H9 (cell line): ENCODE data around the gene WARS2. TPM values are rescaled to one million over a fixed set of nuclear protein-coding genes. Genes with fewer than 3 reads are reported as not detected.

Source experiments
- DNase-seq: peaks from one replicate; pipeline ENCODE4 v3.0.0-alpha.2; 2017
- H2AFZ ChIP-seq: one replicate; pipeline ENCODE4 v1.6.1; 2013; ENCODE audit warnings: mild to moderate bottlenecking, low read length, control low read depth, moderate library complexity
- H2AK5ac ChIP-seq: 2 replicates; pipeline ENCODE4 v1.6.1; 2013; ENCODE audit warnings: low read length, control low read depth, mixed read lengths; ENCODE audit not compliant: insufficient read length
- H2BK120ac ChIP-seq: one replicate; pipeline ENCODE4 v1.6.1; 2013; ENCODE audit warnings: low read depth, mild to moderate bottlenecking, low read length, control low read depth, inconsistent platforms; ENCODE audit not compliant: poor library complexity, severe bottlenecking
- H2BK12ac ChIP-seq: 2 replicates; pipeline ENCODE4 v1.6.1; 2013; ENCODE audit warnings: low read length, control low read depth, mixed read lengths, low read depth; ENCODE audit not compliant: insufficient read length
- H2BK15ac ChIP-seq: 2 replicates; pipeline ENCODE4 v1.6.1; 2013; ENCODE audit warnings: low read depth, low read length, control low read depth
- H2BK20ac ChIP-seq: one replicate; pipeline ENCODE4 v1.6.1; 2013; ENCODE audit warnings: low read depth, mild to moderate bottlenecking, low read length, control low read depth, inconsistent platforms; ENCODE audit not compliant: poor library complexity, severe bottlenecking
- H2BK5ac ChIP-seq: 2 replicates; pipeline ENCODE4 v1.6.1; 2013; ENCODE audit warnings: low read length, control low read depth, mixed read lengths; ENCODE audit not compliant: insufficient read length
- H3K14ac ChIP-seq: 2 replicates; pipeline ENCODE4 v1.6.1; 2013; ENCODE audit warnings: low read length, control low read depth; ENCODE audit not compliant: insufficient read depth
- H3K18ac ChIP-seq: 2 replicates; pipeline ENCODE4 v1.6.1; 2013; ENCODE audit warnings: low read depth, mild to moderate bottlenecking, mixed read lengths, low read length, control low read depth; ENCODE audit not compliant: insufficient read length
- H3K23ac ChIP-seq: 2 replicates; pipeline ENCODE4 v1.6.1; 2013; ENCODE audit warnings: low read length, control low read depth, mixed read lengths, low read depth; ENCODE audit not compliant: insufficient read length
- H3K23me2 ChIP-seq: 2 replicates; pipeline ENCODE4 v1.6.1; 2013; ENCODE audit warnings: low read depth, mild to moderate bottlenecking, mixed read lengths, low read length, control low read depth; ENCODE audit not compliant: insufficient read length, poor library complexity, severe bottlenecking
- H3K27ac ChIP-seq: 2 replicates; pipeline ENCODE4 v1.5.1; 2013; ENCODE audit warnings: low read length, control low read depth, mixed read lengths, low read depth; ENCODE audit not compliant: insufficient read length
- H3K27me3 ChIP-seq: 2 replicates; pipeline ENCODE4 v1.6.1; 2013; ENCODE audit warnings: low read length, control low read depth, inconsistent platforms; ENCODE audit not compliant: insufficient read depth
- H3K4ac ChIP-seq: 2 replicates; pipeline ENCODE4 v1.6.1; 2013; ENCODE audit warnings: low read depth, mild to moderate bottlenecking, control low read depth, inconsistent platforms, low read length, moderate library complexity
- H3K4me1 ChIP-seq: 2 replicates; pipeline ENCODE4 v1.6.1; 2013; ENCODE audit warnings: low read length, control low read depth, inconsistent platforms; ENCODE audit not compliant: insufficient read depth
- H3K4me2 ChIP-seq: 2 replicates; pipeline ENCODE4 v1.6.1; 2013; ENCODE audit warnings: low read length, control low read depth, mixed read lengths; ENCODE audit not compliant: insufficient read length, insufficient read depth
- H3K56ac ChIP-seq: 2 replicates; pipeline ENCODE4 v1.6.1; 2013; ENCODE audit warnings: low read depth, mild to moderate bottlenecking, mixed read lengths, low read length, control low read depth; ENCODE audit not compliant: insufficient read length
- H3K79me1 ChIP-seq: 2 replicates; pipeline ENCODE4 v1.6.1; 2013; ENCODE audit warnings: low read depth, mild to moderate bottlenecking, moderate library complexity, low read length, control low read depth, inconsistent platforms; ENCODE audit not compliant: insufficient read depth, poor library complexity, severe bottlenecking
- H3K79me2 ChIP-seq: 2 replicates; pipeline ENCODE4 v1.6.1; 2013; ENCODE audit warnings: low read length, control low read depth, inconsistent platforms; ENCODE audit not compliant: insufficient read depth
- H3K9ac ChIP-seq: 2 replicates; pipeline ENCODE4 v1.6.1; 2013; ENCODE audit warnings: low read length, control low read depth, mixed read lengths; ENCODE audit not compliant: insufficient read length; ENCODE audit errors: extremely low read depth
- H3K9me3 ChIP-seq: one replicate; pipeline ENCODE4 v1.6.1; 2013; ENCODE audit warnings: low read depth, low read length, inconsistent platforms; ENCODE audit not compliant: control insufficient read depth
- H3T11ph ChIP-seq: one replicate; pipeline ENCODE4 v1.6.1; 2013; ENCODE audit warnings: mild to moderate bottlenecking, low read length, control low read depth, inconsistent platforms
- H4K20me1 ChIP-seq: one replicate; pipeline ENCODE4 v1.6.1; 2013; ENCODE audit not compliant: control insufficient read depth, insufficient read length, insufficient read depth
- H4K5ac ChIP-seq: 2 replicates; pipeline ENCODE4 v1.6.1; 2013; ENCODE audit warnings: low read depth, mild to moderate bottlenecking, mixed read lengths, low read length, control low read depth; ENCODE audit not compliant: insufficient read length
- H4K8ac ChIP-seq: replicated peaks from 2 replicates; pipeline ENCODE4 v1.6.1; 2013; ENCODE audit warnings: low read length, control low read depth, mixed read lengths, low read depth; ENCODE audit not compliant: insufficient read length
- H4K91ac ChIP-seq: 2 replicates; pipeline ENCODE4 v1.6.1; 2013; ENCODE audit warnings: low read depth, mild to moderate bottlenecking, moderate library complexity, mixed read lengths, low read length, control low read depth; ENCODE audit not compliant: insufficient read length
- H3K27ac Mint-ChIP-seq, 3 experiments: 2 replicates in 2 of 3; 3 replicates in 1 of 3; pipeline ENCODE4 v1.8.0; 2020 to 2021; ENCODE audit warnings: mixed read lengths in 3 of 3, mild to moderate bottlenecking in 1 of 3, moderate library complexity in 1 of 3
- H3K27me3 Mint-ChIP-seq: 2 replicates; pipeline ENCODE4 v1.8.0; 2021; ENCODE audit warnings: low read depth, mild to moderate bottlenecking, moderate library complexity, mixed read lengths
- H3K36me3 Mint-ChIP-seq, 3 experiments: 2 replicates in 2 of 3; 3 replicates in 1 of 3; pipeline ENCODE4 v1.8.0; 2020 to 2021; ENCODE audit warnings: low read depth in 3 of 3, mixed read lengths in 3 of 3; ENCODE audit not compliant: insufficient read depth in 1 of 3
- H3K4me1 Mint-ChIP-seq, 2 experiments: 2 replicates each; pipeline ENCODE4 v1.8.0; 2020; ENCODE audit warnings: mixed read lengths in 2 of 2
- H3K4me3 Mint-ChIP-seq, 2 experiments: 2 replicates in 1 of 2; 3 replicates in 1 of 2; pipeline ENCODE4 v1.8.0; 2020 to 2021; ENCODE audit warnings: mild to moderate bottlenecking in 2 of 2, mixed read lengths in 2 of 2, moderate library complexity in 1 of 2
- H3K9me3 Mint-ChIP-seq, 2 experiments: 2 replicates in 1 of 2; 3 replicates in 1 of 2; pipeline ENCODE4 v1.8.0; 2020; ENCODE audit warnings: mild to moderate bottlenecking in 2 of 2, mixed read lengths in 2 of 2, moderate library complexity in 1 of 2
- WGBS: extraction: QIAGEN DNeasy Blood & Tissue Kit; methylation state at CpG from one replicate; pipeline ENCODE4 v1.1.7; 2013; ENCODE audit warnings: missing lambda C conversion rate, low lambda C conversion rate, mixed read lengths; ENCODE audit not compliant: insufficient read length; ENCODE audit errors: extremely low coverage; 5-methylcytosine and 5-hydroxymethylcytosine counted together
- total RNA-seq: library from RNA; stranded (reverse); gene quantifications from 2 replicates; pipeline ENCODE4 v1.2.1, GENCODE V29; 2021
- TF ChIP-seq, protein P1 (sequence below): fragments of 200-600 bp; sonication (generic); conservative IDR thresholded peaks from 3 replicates; pipeline ENCODE4 v1.8.0; 2021; ENCODE audit warnings: antibody characterized with exemption, mild to moderate bottlenecking

Gene WARS2
- total RNA-seq, 1 experiment from 2014 or later = 9.7 TPM

DNA sequence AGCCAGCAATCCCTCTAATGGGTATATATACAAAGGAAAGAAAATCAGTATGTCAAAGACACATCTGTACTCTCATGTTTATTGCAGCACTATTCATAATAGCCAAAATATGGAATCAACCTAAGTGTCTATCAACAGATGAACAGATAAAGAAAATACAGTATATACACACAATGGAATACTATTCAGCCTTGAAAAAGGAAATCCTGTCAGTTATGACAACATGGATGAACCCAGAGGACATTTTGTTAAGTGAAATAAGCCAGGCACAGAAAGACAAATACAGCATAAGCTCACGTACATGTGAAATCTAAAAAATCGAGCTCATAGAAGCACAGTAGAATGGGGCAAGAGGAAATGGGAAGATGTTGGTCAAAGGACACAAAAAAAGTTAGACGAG is 69.1 kb downstream of the WARS2 start:
- 0 out of 4 replicates have a peak, but pooled peaks cover 0 to 2% of the 10 kb centered on the region in 2 experiments for H3K4me1 Mint-ChIP-seq
- Histone ChIP-seq H2BK120ac (no peak overlapping the region), H3K27me3 (no peaks in the 10 kb centered on the region), H3K18ac (no peak overlapping the region), H2BK20ac (no peak overlapping the region), H4K8ac (no peak overlapping the region), H4K91ac (no peak overlapping the region), H3K9ac (no peak overlapping the region), H3K4me1 (no peaks in the 10 kb centered on the region), H3K9me3 (no peaks in the 10 kb centered on the region), H3K4ac (no peak overlapping the region), H2BK12ac (no peak overlapping the region), H3K27ac (no peak overlapping the region), H4K5ac (no peak overlapping the region), H2AK5ac (no peak overlapping the region), H3K14ac (no peak overlapping the region), H4K20me1 (no peaks in the 10 kb centered on the region), H2AFZ (no peak overlapping the region), H3K56ac (no peak overlapping the region), H3K23ac (no peak overlapping the region), H3K79me1 (no peaks in the 10 kb centered on the region), H3K4me2 (no peak overlapping the region), H3K79me2 (no peaks in the 10 kb centered on the region), H3K23me2 (no peaks in the 10 kb centered on the region), H2BK5ac (no peak overlapping the region), H2BK15ac (no peak overlapping the region), H3T11ph (no peak overlapping the region)
- H3K9me3 Mint-ChIP-seq = peaks cover 0 to 3% of the 10 kb centered on the region in 2 experiments; a peak in 1 of 5 replicates
- peaks cover 0 to 4% (median 0%) of the 10 kb centered on the region in 3 experiments; a peak in 2 of 7 replicates for H3K36me3 Mint-ChIP-seq
- no peak for DNase-seq
- H3K4me3 Mint-ChIP-seq = no peak overlapping the region
- TF ChIP-seq, protein P1, sequence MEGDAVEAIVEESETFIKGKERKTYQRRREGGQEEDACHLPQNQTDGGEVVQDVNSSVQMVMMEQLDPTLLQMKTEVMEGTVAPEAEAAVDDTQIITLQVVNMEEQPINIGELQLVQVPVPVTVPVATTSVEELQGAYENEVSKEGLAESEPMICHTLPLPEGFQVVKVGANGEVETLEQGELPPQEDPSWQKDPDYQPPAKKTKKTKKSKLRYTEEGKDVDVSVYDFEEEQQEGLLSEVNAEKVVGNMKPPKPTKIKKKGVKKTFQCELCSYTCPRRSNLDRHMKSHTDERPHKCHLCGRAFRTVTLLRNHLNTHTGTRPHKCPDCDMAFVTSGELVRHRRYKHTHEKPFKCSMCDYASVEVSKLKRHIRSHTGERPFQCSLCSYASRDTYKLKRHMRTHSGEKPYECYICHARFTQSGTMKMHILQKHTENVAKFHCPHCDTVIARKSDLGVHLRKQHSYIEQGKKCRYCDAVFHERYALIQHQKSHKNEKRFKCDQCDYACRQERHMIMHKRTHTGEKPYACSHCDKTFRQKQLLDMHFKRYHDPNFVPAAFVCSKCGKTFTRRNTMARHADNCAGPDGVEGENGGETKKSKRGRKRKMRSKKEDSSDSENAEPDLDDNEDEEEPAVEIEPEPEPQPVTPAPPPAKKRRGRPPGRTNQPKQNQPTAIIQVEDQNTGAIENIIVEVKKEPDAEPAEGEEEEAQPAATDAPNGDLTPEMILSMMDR = no peak
- H3K27me3 Mint-ChIP-seq = no peaks in the 10 kb centered on the region
- no peak overlapping the region for H3K27ac Mint-ChIP-seq
- WGBS = no CpG with 5 or more reads among the region's 3 CpGs
